Middle frontal gyrus (tissue), 1 donor: ENCODE results near the gene VNN1.

Experiments used
- DNase-seq: peaks from one replicate; pipeline ENCODE4 v3.0.0-alpha.2; 2015; ENCODE audit warnings: low spot score; ENCODE audit errors: extremely low spot score

The VNN1 gene

GRCh38 chr6:132713352-132714134 is at the start of gene VNN1:
Gene VNN1 (minus strand): TSS chr6:132714055. CDS start chr6:132714035, 20 bp downstream.
- no peak for DNase-seq

- no peak for DNase-seq
Observed at GRCh38 chr6:132763269-132763668, 49.4 kb upstream of the VNN1 start.

- DNase-seq: no peak
Observed at GRCh38 chr6:132760256-132760655, 46.4 kb upstream of the VNN1 start.

- DNase-seq: no peak
Observed at GRCh38 chr6:132758689-132759088, 44.8 kb upstream of the VNN1 start.

- no peak for DNase-seq
Observed at GRCh38 chr6:132752255-132752654, 38.4 kb upstream of the VNN1 start.

- DNase-seq: no peak
Observed at GRCh38 chr6:132751828-132752227, 38.0 kb upstream of the VNN1 start.

GRCh38 chr6:132751306-132751705 is 37.5 kb upstream of the VNN1 start:
- no peak for DNase-seq

GRCh38 chr6:132750455-132751248 is 36.8 kb upstream of the VNN1 start:
- DNase-seq: no peak

GRCh38 chr6:132749111-132749510 is 35.3 kb upstream of the VNN1 start:
- no peak for DNase-seq

GRCh38 chr6:132748446-132748845 is 34.6 kb upstream of the VNN1 start:
- DNase-seq: no peak

GRCh38 chr6:132746048-132746447 is 32.2 kb upstream of the VNN1 start:
- no peak for DNase-seq

- no peak for DNase-seq
Observed at GRCh38 chr6:132742495-132742894, 28.6 kb upstream of the VNN1 start.

- DNase-seq: no peak
Observed at GRCh38 chr6:132741281-132741680, 27.4 kb upstream of the VNN1 start.

- DNase-seq: no peak
Observed at GRCh38 chr6:132736239-132736638, 22.4 kb upstream of the VNN1 start.

- DNase-seq: no peak
Observed at GRCh38 chr6:132734694-132735236, 20.9 kb upstream of the VNN1 start.

GRCh38 chr6:132733814-132734213 is 20.0 kb upstream of the VNN1 start:
- no peak for DNase-seq

- no peak for DNase-seq
Observed at GRCh38 chr6:132733283-132733682, 19.4 kb upstream of the VNN1 start.

- DNase-seq: no peak
Observed at GRCh38 chr6:132731086-132731485, 17.2 kb upstream of the VNN1 start.

GRCh38 chr6:132730560-132730959 is 16.7 kb upstream of the VNN1 start:
- no peak for DNase-seq

- DNase-seq: no peak
Observed at GRCh38 chr6:132728616-132729015, 14.8 kb upstream of the VNN1 start.

GRCh38 chr6:132726608-132726975 is 12.7 kb upstream of the VNN1 start:
- DNase-seq: no peak

- DNase-seq: no peak
Observed at GRCh38 chr6:132725947-132726607, 12.2 kb upstream of the VNN1 start.
